Ascending aorta (tissue), 2 donors: ENCODE data around the gene MOB4. TPM values are rescaled to one million over a fixed set of nuclear protein-coding genes. Genes with fewer than 3 reads are reported as not detected.
A peak's percentile ranks its signal among the peaks of the same experiment; 100 is the strongest.

Experiments used
- DNase-seq, 2 donors: peaks; one replicate each; pipeline ENCODE4 v3.0.0-alpha.2; 2019; ENCODE audit warnings: low spot score in 2 of 2
- H3K27ac ChIP-seq, 2 donors: fragments of 200-600 bp; sonication (generic); one replicate each; pipeline ENCODE4 v1.5.1; 2016 to 2017; ENCODE audit warnings: mild to moderate bottlenecking in 1 of 2
- H3K27me3 ChIP-seq: fragments of 200-600 bp; sonication (generic); one replicate; pipeline ENCODE4 v1.5.1; 2017
- H3K36me3 ChIP-seq, 2 donors: fragments of 200-600 bp; sonication (generic); one replicate each; pipeline ENCODE4 v1.5.1; 2016
- H3K4me1 ChIP-seq, 2 donors: fragments of 200-600 bp; sonication (generic); one replicate each; pipeline ENCODE4 v1.5.1; 2016 to 2017; ENCODE audit warnings: mild to moderate bottlenecking in 1 of 2
- H3K4me3 ChIP-seq, 2 donors: fragments of 200-600 bp; sonication (generic); one replicate each; pipeline ENCODE4 v1.5.1; 2016 to 2017; ENCODE audit warnings: mild to moderate bottlenecking in 1 of 2
- H3K9me3 ChIP-seq, 2 donors: fragments of 200-600 bp; sonication (generic); one replicate each; pipeline ENCODE4 v1.5.1; 2016
- CTCF ChIP-seq, 3 experiments: fragments of 200-600 bp in 2 of 3; fragments of 450-650 bp in 1 of 3; sonication (generic) in 2 of 3; IDR thresholded peaks; one replicate each; pipeline ENCODE4 v1.5.1; 2016 to 2019; ENCODE audit warnings: antibody characterized with exemption in 3 of 3, mild to moderate bottlenecking in 1 of 3, moderate library complexity in 1 of 3
- intact Hi-C: fragments of 100-400 bp; cut with DNase I; formaldehyde crosslinking; loops from one replicate; pipeline ENCODE4 v1.15.1; 2023
- total RNA-seq: library from RNA; depleted of rRNA; stranded (reverse); fragments of >200 nt; gene quantifications from one replicate; pipeline ENCODE4 v1.1.0, GENCODE V29; 2016

MOB4 gene
- total RNA-seq, 1 donor from 2014 or later = 29.2 TPM

GRCh38 chr2:197515315-197515738, 539 bp upstream of the MOB4 start:
- Histone ChIP-seq H3K27ac (peak overlapping the region; percentile 84 to 95), H3K36me3 (no peaks in the 10 kb centered on the region), H3K27me3 (no peaks in the 10 kb centered on the region), H3K4me1 (peaks cover 0 to 7% of the 10 kb centered on the region in 2 donors), H3K4me3 (peak overlapping the region; percentile 77 to 84), H3K9me3 (no peaks in the 10 kb centered on the region)
- TF ChIP-seq CTCF (IDR thresholded peaks at IDR 0.05) = no peak
- intact Hi-C loops = loop anchor here (1.0 to 10.0 kb wide), 3 partner anchors 15 to 1357 kb away; partner anchors contain the start of gene HSPE1
- DNase-seq = no peak

- peak in 1 of 2 donors; percentile 65 for DNase-seq
- intact Hi-C loops = loop anchor here (1.0 to 10.0 kb wide), 5 partner anchors 63 to 1356 kb away; partner anchors contain the start of genes COQ10B, MARS2 and SF3B1
- H3K4me1 ChIP-seq = peaks cover 0 to 7% of the 10 kb centered on the region in 2 donors
- H3K36me3 ChIP-seq = no peaks in the 10 kb centered on the region
- TF ChIP-seq CTCF (IDR thresholded peaks at IDR 0.05) = no peak
- H3K9me3 ChIP-seq = no peaks in the 10 kb centered on the region
- H3K4me3 ChIP-seq = peak overlapping the region; percentile 77 to 84
- peak overlapping the region; percentile 84 to 95 for H3K27ac ChIP-seq
- H3K27me3 ChIP-seq = no peaks in the 10 kb centered on the region
Measured at GRCh38 chr2:197516393-197516761, 511 bp downstream of the MOB4 start.

GRCh38 chr2:197517150-197517549, 1.3 kb downstream of the MOB4 start:
- no peak for DNase-seq
- Histone ChIP-seq H3K27ac (peak overlapping the region; percentile 84 to 95), H3K9me3 (no peaks in the 10 kb centered on the region), H3K36me3 (no peaks in the 10 kb centered on the region), H3K4me3 (peak overlapping the region; percentile 77 to 84), H3K27me3 (no peaks in the 10 kb centered on the region), H3K4me1 (peaks cover 0 to 7% of the 10 kb centered on the region in 2 donors)
- intact Hi-C loops = loop anchor here (2.0 to 10.0 kb wide), 4 partner anchors 82 to 1355 kb away; partner anchors contain the start of genes MARS2 and SF3B1
- no peak for TF ChIP-seq CTCF (IDR thresholded peaks at IDR 0.05)

- no peak for DNase-seq
- Histone ChIP-seq H3K4me3 (no peak overlapping the region), H3K4me1 (no peaks in the 10 kb centered on the region), H3K9me3 (no peaks in the 10 kb centered on the region), H3K27me3 (no peaks in the 10 kb centered on the region), H3K36me3 (peaks cover 22 to 41% of the 10 kb centered on the region in 2 donors), H3K27ac (no peak overlapping the region)
- TF ChIP-seq CTCF (IDR thresholded peaks at IDR 0.05) = no peak
- intact Hi-C loops = no loop called here
Measured at GRCh38 chr2:197538412-197538811, 22.5 kb downstream of the MOB4 start.

- intact Hi-C loops = no loop called here
- DNase-seq = no peak
- Histone ChIP-seq H3K4me1 (no peaks in the 10 kb centered on the region), H3K27me3 (no peaks in the 10 kb centered on the region), H3K4me3 (no peak overlapping the region), H3K36me3 (peaks cover 30 to 50% of the 10 kb centered on the region in 2 donors), H3K9me3 (no peaks in the 10 kb centered on the region), H3K27ac (no peak overlapping the region)
- no peak for TF ChIP-seq CTCF (IDR thresholded peaks at IDR 0.05)
Measured at GRCh38 chr2:197539734-197540133, 23.9 kb downstream of the MOB4 start.

GRCh38 chr2:197543206-197543605, 27.3 kb downstream of the MOB4 start:
- H3K27ac ChIP-seq = no peak overlapping the region
- H3K27me3 ChIP-seq = no peaks in the 10 kb centered on the region
- peaks cover 31 to 51% of the 10 kb centered on the region in 2 donors for H3K36me3 ChIP-seq
- H3K4me1 ChIP-seq = no peaks in the 10 kb centered on the region
- TF ChIP-seq CTCF (IDR thresholded peaks at IDR 0.05) = no peak
- H3K4me3 ChIP-seq = no peak overlapping the region
- H3K9me3 ChIP-seq = no peaks in the 10 kb centered on the region
- intact Hi-C loops = no loop called here
- no peak for DNase-seq
